DND-41 (cell line): Measurements from ENCODE around the gene RUNX1.

Source experiments
- CTCF ChIP-seq: IDR thresholded peaks from 2 replicates; pipeline ENCODE4 v1.5.1; 2012; ENCODE audit warnings: borderline replicate concordance, low read length, moderate library complexity, mild to moderate bottlenecking; ENCODE audit not compliant: poor library complexity, severe bottlenecking; ENCODE audit errors: extremely low read depth
- EZH2 ChIP-seq: IDR thresholded peaks from 3 replicates; pipeline ENCODE4 v1.6.1; 2012; ENCODE audit warnings: borderline replicate concordance, low read depth, mild to moderate bottlenecking, moderate library complexity, low read length, inconsistent platforms; ENCODE audit not compliant: severe bottlenecking

- TF ChIP-seq CTCF: no peak
- TF ChIP-seq EZH2: no peak
Measured at GRCh38 chr21:34932233-34932632, 116.9 kb downstream of the RUNX1 start.
